ENCODE measurements around the gene PTPRU.

DNA sequence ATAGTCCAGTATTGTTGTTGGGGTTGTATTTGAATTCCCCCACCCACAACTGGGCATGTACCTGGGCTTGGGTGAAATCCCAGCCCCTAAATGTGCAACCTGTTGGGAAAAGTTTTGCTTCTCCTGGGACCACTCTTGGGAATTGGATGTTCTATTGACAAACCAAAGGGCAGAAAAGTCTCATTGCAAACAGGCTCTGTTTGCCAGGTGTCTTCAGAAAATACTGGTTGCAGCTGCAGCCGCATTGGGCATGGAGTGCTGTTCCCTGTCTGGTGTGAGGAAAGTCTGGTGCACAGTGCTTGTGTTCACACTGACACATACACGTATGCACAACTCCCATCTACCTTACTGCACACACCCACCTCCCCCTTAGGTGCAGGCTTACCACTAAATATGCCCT, 12.1 kb downstream of the PTPRU start:
- TF ChIP-seq, protein P1, sequence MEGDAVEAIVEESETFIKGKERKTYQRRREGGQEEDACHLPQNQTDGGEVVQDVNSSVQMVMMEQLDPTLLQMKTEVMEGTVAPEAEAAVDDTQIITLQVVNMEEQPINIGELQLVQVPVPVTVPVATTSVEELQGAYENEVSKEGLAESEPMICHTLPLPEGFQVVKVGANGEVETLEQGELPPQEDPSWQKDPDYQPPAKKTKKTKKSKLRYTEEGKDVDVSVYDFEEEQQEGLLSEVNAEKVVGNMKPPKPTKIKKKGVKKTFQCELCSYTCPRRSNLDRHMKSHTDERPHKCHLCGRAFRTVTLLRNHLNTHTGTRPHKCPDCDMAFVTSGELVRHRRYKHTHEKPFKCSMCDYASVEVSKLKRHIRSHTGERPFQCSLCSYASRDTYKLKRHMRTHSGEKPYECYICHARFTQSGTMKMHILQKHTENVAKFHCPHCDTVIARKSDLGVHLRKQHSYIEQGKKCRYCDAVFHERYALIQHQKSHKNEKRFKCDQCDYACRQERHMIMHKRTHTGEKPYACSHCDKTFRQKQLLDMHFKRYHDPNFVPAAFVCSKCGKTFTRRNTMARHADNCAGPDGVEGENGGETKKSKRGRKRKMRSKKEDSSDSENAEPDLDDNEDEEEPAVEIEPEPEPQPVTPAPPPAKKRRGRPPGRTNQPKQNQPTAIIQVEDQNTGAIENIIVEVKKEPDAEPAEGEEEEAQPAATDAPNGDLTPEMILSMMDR (IDR thresholded peaks at IDR 0.05; ENCODE audit: low read depth, low read length, missing input control): no peak
- TF ChIP-seq, protein P2, sequence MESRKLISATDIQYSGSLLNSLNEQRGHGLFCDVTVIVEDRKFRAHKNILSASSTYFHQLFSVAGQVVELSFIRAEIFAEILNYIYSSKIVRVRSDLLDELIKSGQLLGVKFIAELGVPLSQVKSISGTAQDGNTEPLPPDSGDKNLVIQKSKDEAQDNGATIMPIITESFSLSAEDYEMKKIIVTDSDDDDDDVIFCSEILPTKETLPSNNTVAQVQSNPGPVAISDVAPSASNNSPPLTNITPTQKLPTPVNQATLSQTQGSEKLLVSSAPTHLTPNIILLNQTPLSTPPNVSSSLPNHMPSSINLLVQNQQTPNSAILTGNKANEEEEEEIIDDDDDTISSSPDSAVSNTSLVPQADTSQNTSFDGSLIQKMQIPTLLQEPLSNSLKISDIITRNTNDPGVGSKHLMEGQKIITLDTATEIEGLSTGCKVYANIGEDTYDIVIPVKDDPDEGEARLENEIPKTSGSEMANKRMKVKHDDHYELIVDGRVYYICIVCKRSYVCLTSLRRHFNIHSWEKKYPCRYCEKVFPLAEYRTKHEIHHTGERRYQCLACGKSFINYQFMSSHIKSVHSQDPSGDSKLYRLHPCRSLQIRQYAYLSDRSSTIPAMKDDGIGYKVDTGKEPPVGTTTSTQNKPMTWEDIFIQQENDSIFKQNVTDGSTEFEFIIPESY (IDR thresholded peaks at IDR 0.05): no peak
